ENCODE measurements around the gene RASEF. TPM values are rescaled to one million over a fixed set of nuclear protein-coding genes. Genes with fewer than 3 reads are reported as not detected.
"Not testable (repeated sequence)": the region's sequence is repeated elsewhere in the genome, so short reads cannot be mapped to it uniquely, and the experiment has no call there.

RASEF gene
- total RNA-seq, 2 experiments from 2014 or later = not detected

GRCh38 chr9:83072498-83072897 lies 9.6 kb upstream of the RASEF start:
- H3K4me1 Mint-ChIP-seq (ENCODE audit: low read depth); H3K27ac ChIP-seq (ENCODE audit: low read depth in 1 of 2, low read length in 2 of 2); DNase-seq; H3K4me3 ChIP-seq (ENCODE audit: low read length); H3K9me3 ChIP-seq (ENCODE audit: control insufficient read depth in 1 of 2, insufficient read depth in 1 of 2, low read length in 2 of 2); H3K27me3 Mint-ChIP-seq; CTCF ChIA-PET; H3K4me1 ChIP-seq (ENCODE audit: insufficient read depth, low read length); H3K36me3 ChIP-seq (ENCODE audit: insufficient read depth, low read length); H3K4me3 Mint-ChIP-seq; POLR2A ChIA-PET; ATAC-seq (ENCODE audit: poor library complexity); intact Hi-C loops (cut with DNase I, micrococcal nuclease); H3K27ac Mint-ChIP-seq; H3K9me3 Mint-ChIP-seq; H3K36me3 Mint-ChIP-seq (ENCODE audit: low read depth); H3K27me3 ChIP-seq (ENCODE audit: control insufficient read depth in 1 of 2, insufficient read depth in 2 of 2, low read length in 2 of 2): not testable (repeated sequence)

DNA sequence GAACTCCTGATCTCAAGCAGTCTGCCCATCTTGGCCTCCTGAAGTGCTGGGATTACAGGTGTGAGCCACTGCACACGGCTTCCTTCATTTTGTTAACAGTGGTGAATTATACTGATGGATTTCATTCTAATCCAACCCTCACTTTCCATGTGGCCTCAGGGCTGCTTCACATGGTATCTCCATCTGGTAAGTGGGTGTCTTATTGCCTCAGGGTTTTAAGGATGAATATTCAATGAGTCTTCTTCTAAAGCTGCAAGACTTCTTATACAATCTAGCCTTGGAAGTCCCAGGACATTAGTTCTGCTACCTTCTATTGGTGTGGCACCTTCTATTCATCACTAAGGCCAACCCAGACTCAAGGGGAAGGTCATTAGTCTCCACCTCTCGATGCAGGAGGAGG lies 8.7 kb upstream of the RASEF start:
- no peaks in the 10 kb centered on the region for H3K4me1 ChIP-seq (ENCODE audit: insufficient read depth, low read length)
- TF ChIP-seq, protein P1, sequence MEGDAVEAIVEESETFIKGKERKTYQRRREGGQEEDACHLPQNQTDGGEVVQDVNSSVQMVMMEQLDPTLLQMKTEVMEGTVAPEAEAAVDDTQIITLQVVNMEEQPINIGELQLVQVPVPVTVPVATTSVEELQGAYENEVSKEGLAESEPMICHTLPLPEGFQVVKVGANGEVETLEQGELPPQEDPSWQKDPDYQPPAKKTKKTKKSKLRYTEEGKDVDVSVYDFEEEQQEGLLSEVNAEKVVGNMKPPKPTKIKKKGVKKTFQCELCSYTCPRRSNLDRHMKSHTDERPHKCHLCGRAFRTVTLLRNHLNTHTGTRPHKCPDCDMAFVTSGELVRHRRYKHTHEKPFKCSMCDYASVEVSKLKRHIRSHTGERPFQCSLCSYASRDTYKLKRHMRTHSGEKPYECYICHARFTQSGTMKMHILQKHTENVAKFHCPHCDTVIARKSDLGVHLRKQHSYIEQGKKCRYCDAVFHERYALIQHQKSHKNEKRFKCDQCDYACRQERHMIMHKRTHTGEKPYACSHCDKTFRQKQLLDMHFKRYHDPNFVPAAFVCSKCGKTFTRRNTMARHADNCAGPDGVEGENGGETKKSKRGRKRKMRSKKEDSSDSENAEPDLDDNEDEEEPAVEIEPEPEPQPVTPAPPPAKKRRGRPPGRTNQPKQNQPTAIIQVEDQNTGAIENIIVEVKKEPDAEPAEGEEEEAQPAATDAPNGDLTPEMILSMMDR (IDR thresholded peaks at IDR 0.05) = no peak
- intact Hi-C loops (cut with DNase I, micrococcal nuclease) = no loop called here
- no peaks in the 10 kb centered on the region for H3K9me3 ChIP-seq (ENCODE audit: control insufficient read depth in 1 of 2, insufficient read depth in 1 of 2, low read length in 2 of 2)
- Mint-ChIP-seq H3K27me3 (no peaks in the 10 kb centered on the region), H3K9me3 (no peaks in the 10 kb centered on the region), H3K4me3 (no peak overlapping the region), H3K27ac (no peak overlapping the region), H3K4me1 (ENCODE audit: low read depth) (no peaks in the 10 kb centered on the region), H3K36me3 (ENCODE audit: low read depth) (no peaks in the 10 kb centered on the region)
- ChIA-PET POLR2A (no interaction called here), CTCF (no interaction called here)
- no peak for ATAC-seq (ENCODE audit: poor library complexity)
- H3K27me3 ChIP-seq (ENCODE audit: control insufficient read depth in 1 of 2, insufficient read depth in 2 of 2, low read length in 2 of 2) = no peaks in the 10 kb centered on the region
- H3K4me3 ChIP-seq (ENCODE audit: low read length) = no peak overlapping the region
- no peak for DNase-seq
- H3K36me3 ChIP-seq (ENCODE audit: insufficient read depth, low read length) = no peaks in the 10 kb centered on the region
- no peak overlapping the region for H3K27ac ChIP-seq (ENCODE audit: low read depth in 1 of 2, low read length in 2 of 2)

DNA sequence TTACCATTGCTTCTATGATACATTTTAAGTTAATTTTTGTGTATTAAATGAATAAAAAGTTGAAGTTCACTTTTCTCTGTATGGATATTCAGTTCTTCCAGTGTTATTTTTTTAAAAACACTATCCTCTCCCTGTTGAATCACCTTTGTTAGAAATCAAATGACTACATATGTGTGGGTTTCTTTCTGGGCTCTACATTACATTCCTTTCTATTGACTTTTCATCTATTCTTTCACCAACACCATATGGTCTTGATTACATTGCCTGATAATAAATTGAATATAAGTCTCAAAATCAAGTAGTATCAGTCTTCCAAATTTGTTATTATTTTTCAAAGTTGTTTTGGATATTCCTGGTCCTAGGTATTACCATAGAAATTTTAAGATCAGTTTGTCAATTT lies 7.3 kb upstream of the RASEF start:
- POLR2A ChIA-PET = no interaction called here
- Mint-ChIP-seq H3K9me3 (no peaks in the 10 kb centered on the region), H3K27me3 (peaks cover 8% of the 10 kb centered on the region), H3K27ac (no peak overlapping the region), H3K4me3 (no peak overlapping the region), H3K36me3 (ENCODE audit: low read depth) (no peaks in the 10 kb centered on the region), H3K4me1 (ENCODE audit: low read depth) (no peaks in the 10 kb centered on the region)
- TF ChIP-seq, protein P1 (IDR thresholded peaks at IDR 0.05) = no peak
- Histone ChIP-seq H3K9me3 (ENCODE audit: control insufficient read depth in 1 of 2, insufficient read depth in 1 of 2, low read length in 2 of 2) (no peaks in the 10 kb centered on the region), H3K27ac (ENCODE audit: low read depth in 1 of 2, low read length in 2 of 2) (no peak overlapping the region), H3K4me1 (ENCODE audit: insufficient read depth, low read length) (no peaks in the 10 kb centered on the region), H3K27me3 (ENCODE audit: control insufficient read depth in 1 of 2, insufficient read depth in 2 of 2, low read length in 2 of 2) (no peaks in the 10 kb centered on the region), H3K4me3 (ENCODE audit: low read length) (no peak overlapping the region), H3K36me3 (ENCODE audit: insufficient read depth, low read length) (no peaks in the 10 kb centered on the region)
- intact Hi-C loops (cut with DNase I, micrococcal nuclease) = no loop called here
- ATAC-seq (ENCODE audit: poor library complexity) = no peak
- DNase-seq = no peak
- CTCF ChIA-PET = no interaction called here

DNA sequence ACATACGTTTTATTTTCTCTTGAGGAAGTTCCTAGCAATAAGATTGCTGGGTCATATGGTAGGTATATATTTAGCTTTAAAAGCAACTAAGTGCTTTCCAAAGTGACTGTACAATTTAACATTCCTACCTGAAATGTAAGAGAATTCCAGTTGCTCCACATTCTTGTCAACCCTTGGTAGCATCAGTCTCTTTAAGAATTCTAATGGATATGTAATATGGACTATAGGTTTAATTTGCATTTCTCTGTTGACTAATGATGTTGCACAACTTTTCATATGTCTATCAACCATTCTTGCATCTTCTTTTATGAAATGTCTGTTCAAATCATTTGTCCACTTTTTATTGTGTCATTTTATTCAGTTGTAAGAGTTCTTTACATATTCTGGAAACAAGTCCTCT lies 6.7 kb upstream of the RASEF start:
- H3K4me3 ChIP-seq (ENCODE audit: low read length) = no peak overlapping the region
- ChIA-PET POLR2A (no interaction called here), CTCF (no interaction called here)
- H3K27ac ChIP-seq (ENCODE audit: low read depth in 1 of 2, low read length in 2 of 2) = no peak overlapping the region
- H3K9me3 ChIP-seq (ENCODE audit: control insufficient read depth in 1 of 2, insufficient read depth in 1 of 2, low read length in 2 of 2) = no peaks in the 10 kb centered on the region
- no peaks in the 10 kb centered on the region for H3K4me1 ChIP-seq (ENCODE audit: insufficient read depth, low read length)
- no peaks in the 10 kb centered on the region for H3K36me3 Mint-ChIP-seq (ENCODE audit: low read depth)
- no peaks in the 10 kb centered on the region for H3K9me3 Mint-ChIP-seq
- H3K36me3 ChIP-seq (ENCODE audit: insufficient read depth, low read length) = no peaks in the 10 kb centered on the region
- intact Hi-C loops (cut with DNase I, micrococcal nuclease) = no loop called here
- no peak overlapping the region for H3K4me3 Mint-ChIP-seq
- no peaks in the 10 kb centered on the region for H3K27me3 ChIP-seq (ENCODE audit: control insufficient read depth in 1 of 2, insufficient read depth in 2 of 2, low read length in 2 of 2)
- DNase-seq (no peak), ATAC-seq (ENCODE audit: poor library complexity) (no peak)
- H3K27ac Mint-ChIP-seq = no peak overlapping the region
- peaks cover 12% of the 10 kb centered on the region for H3K27me3 Mint-ChIP-seq
- no peaks in the 10 kb centered on the region for H3K4me1 Mint-ChIP-seq (ENCODE audit: low read depth)
- TF ChIP-seq, protein P1 (IDR thresholded peaks at IDR 0.05) = no peak

Data from CD4-positive, alpha-beta T cell (primary cell).